H1 (cell line): ENCODE results near the gene ATXN7L3B. TPM values are rescaled to one million over a fixed set of nuclear protein-coding genes. Genes with fewer than 3 reads are reported as not detected.

Source experiments
- CTCF ChIA-PET: fragments of 300-600 bp; sonication (Branson Sonifier 250); formaldehyde crosslinking; loops from one replicate; lab custom pipeline; 2021; ENCODE audit not compliant: partially characterized antibody; lab: Charles Lee
- POLR2A ChIA-PET: fragments of 300-600 bp; sonication (Branson Sonifier 250); formaldehyde crosslinking; loops from one replicate; lab custom pipeline; 2021; ENCODE audit warnings: inconsistent platforms; ENCODE audit not compliant: partially characterized antibody; lab: Charles Lee
- DNase-seq, 2 experiments: peaks; one replicate each; pipeline versions ENCODE4 v3.0.0 to v3.0.0-alpha.2; 2010 to 2022; ENCODE audit warnings: low spot score in 2 of 2, low read depth in 1 of 2, mixed read lengths in 1 of 2
- FAIRE-seq: peaks from 2 replicates; lab custom pipeline; 2011; peaks lifted over from hg19 to GRCh38; lab: Jason Lieb, UNC
- H2AFZ ChIP-seq: 2 replicates; pipeline ENCODE4 v1.8.1; 2012; ENCODE audit warnings: low read length, inconsistent platforms
- H2AK5ac ChIP-seq: 2 replicates; pipeline ENCODE4 v1.6.1; 2013; ENCODE audit warnings: low read depth, low read length
- H2BK120ac ChIP-seq: replicated peaks from 2 replicates; pipeline ENCODE3; 2013; ENCODE audit warnings: low read depth, low read length, inconsistent platforms
- H2BK12ac ChIP-seq: 2 replicates; pipeline ENCODE4 v1.6.1; 2013; ENCODE audit warnings: low read depth, low read length
- H2BK15ac ChIP-seq: 2 replicates; pipeline ENCODE4 v1.6.1; 2013; ENCODE audit warnings: low read length
- H2BK20ac ChIP-seq: 2 replicates; pipeline ENCODE4 v1.6.1; 2013; ENCODE audit warnings: low read length
- H2BK5ac ChIP-seq: 2 replicates; pipeline ENCODE4 v1.6.1; 2013; ENCODE audit warnings: low read depth, low read length
- H3K14ac ChIP-seq: 2 replicates; pipeline ENCODE4 v1.6.1; 2013; ENCODE audit warnings: inconsistent platforms; ENCODE audit not compliant: insufficient read length
- H3K18ac ChIP-seq: 2 replicates; pipeline ENCODE4 v1.6.1; 2013; ENCODE audit warnings: low read length; ENCODE audit errors: extremely low read depth
- H3K23ac ChIP-seq: 2 replicates; pipeline ENCODE4 v1.6.1; 2013; ENCODE audit warnings: inconsistent platforms; ENCODE audit not compliant: insufficient read length
- H3K23me2 ChIP-seq: 2 replicates; pipeline ENCODE4 v1.6.1; 2013; ENCODE audit warnings: low read depth, low read length
- H3K27ac ChIP-seq: 2 replicates; pipeline ENCODE4 v1.6.1; 2011; ENCODE audit warnings: low read depth, low read length, inconsistent platforms
- H3K27me3 ChIP-seq, 4 experiments: replicated peaks in 1 of 4; 1 replicate in 1 of 4; 2 replicates in 3 of 4; pipeline versions ENCODE4 v1.6.1 to v1.8.1; 2011 to 2013; ENCODE audit warnings: low read length in 3 of 4, mild to moderate bottlenecking in 3 of 4, inconsistent platforms in 2 of 4, mixed read lengths in 2 of 4, moderate library complexity in 1 of 4; ENCODE audit not compliant: control insufficient read depth in 3 of 4, insufficient read depth in 3 of 4; ENCODE audit errors: extremely low read depth in 1 of 4
- H3K36me3 ChIP-seq, 4 experiments: 2 replicates each; pipeline versions ENCODE4 v1.6.1 to v1.8.1; 2011 to 2013; ENCODE audit warnings: mild to moderate bottlenecking in 4 of 4, low read length in 3 of 4, moderate library complexity in 2 of 4, control low read depth in 1 of 4, inconsistent platforms in 1 of 4; ENCODE audit not compliant: insufficient read depth in 4 of 4, control insufficient read depth in 2 of 4
- H3K4ac ChIP-seq: replicated peaks from 2 replicates; pipeline ENCODE3; 2013; ENCODE audit warnings: low read length, low read depth, mixed read lengths, inconsistent platforms; ENCODE audit not compliant: insufficient read length
- H3K4me1 ChIP-seq, 4 experiments: replicated peaks in 1 of 4; 1 replicate in 1 of 4; 2 replicates in 3 of 4; pipeline versions ENCODE4 v1.6.1 to v1.8.1; 2011 to 2013; ENCODE audit warnings: low read length in 3 of 4, inconsistent platforms in 2 of 4, mixed read lengths in 1 of 4; ENCODE audit not compliant: insufficient read depth in 4 of 4, control insufficient read depth in 3 of 4
- H3K4me2 ChIP-seq, 2 experiments: 2 replicates each; pipeline versions ENCODE4 v1.6.1 to v1.8.1; 2011 to 2013; ENCODE audit warnings: low read depth in 2 of 2, low read length in 2 of 2, control low read depth in 1 of 2, inconsistent platforms in 1 of 2, mild to moderate bottlenecking in 1 of 2; ENCODE audit not compliant: insufficient read depth in 1 of 2
- H3K4me3 ChIP-seq, 4 experiments: fragments of 200-600, 300-600 bp in 1 of 4; sonication (generic), shearing (Covaris generic), sonication (Bioruptor Twin) in 1 of 4; 2 replicates each; pipeline versions ENCODE4 v1.5.1 to v1.8.1; 2011 to 2016; ENCODE audit warnings: low read length in 4 of 4, low read depth in 3 of 4, control low read depth in 2 of 4, inconsistent platforms in 2 of 4, mild to moderate bottlenecking in 2 of 4, mixed read lengths in 1 of 4, moderate library complexity in 1 of 4; ENCODE audit not compliant: insufficient read depth in 2 of 4; ENCODE audit errors: extremely low read depth in 1 of 4
- H3K56ac ChIP-seq: replicated peaks from 2 replicates; pipeline ENCODE3; 2013; ENCODE audit warnings: low read depth, mild to moderate bottlenecking, mixed read lengths, low read length, inconsistent platforms; ENCODE audit not compliant: insufficient read length
- H3K79me1 ChIP-seq: 2 replicates; pipeline ENCODE4 v1.6.1; 2013; ENCODE audit warnings: low read depth, low read length, control low read depth
- H3K79me2 ChIP-seq, 2 experiments: 2 replicates each; pipeline versions ENCODE4 v1.6.1 to v1.8.1; 2012 to 2013; ENCODE audit warnings: low read length in 2 of 2, mild to moderate bottlenecking in 2 of 2, inconsistent platforms in 1 of 2; ENCODE audit not compliant: insufficient read depth in 2 of 2, control insufficient read depth in 1 of 2
- H3K9ac ChIP-seq, 4 experiments: replicated peaks in 1 of 4; 1 replicate in 1 of 4; 2 replicates in 3 of 4; pipeline versions ENCODE4 v1.6.1 to v1.8.1; 2011 to 2013; ENCODE audit warnings: low read depth in 3 of 4, low read length in 3 of 4, control low read depth in 2 of 4, mild to moderate bottlenecking in 2 of 4, moderate library complexity in 2 of 4, inconsistent platforms in 1 of 4; ENCODE audit errors: extremely low read depth in 1 of 4
- H3K9me3 ChIP-seq, 2 experiments: 2 replicates each; pipeline versions ENCODE4 v1.6.1 to v1.8.1; 2012 to 2013; ENCODE audit warnings: mild to moderate bottlenecking in 2 of 2, moderate library complexity in 2 of 2, control low read depth in 1 of 2, inconsistent platforms in 1 of 2, low read depth in 1 of 2, low read length in 1 of 2, mixed read lengths in 1 of 2; ENCODE audit not compliant: insufficient read depth in 2 of 2
- H4K20me1 ChIP-seq, 2 experiments: replicated peaks in 1 of 2; 2 replicates each; pipeline versions ENCODE3 to v1.8.1; 2011 to 2013; ENCODE audit warnings: inconsistent platforms in 2 of 2, low read length in 2 of 2, mild to moderate bottlenecking in 1 of 2; ENCODE audit not compliant: insufficient read depth in 2 of 2, control insufficient read depth in 1 of 2
- H4K5ac ChIP-seq: 2 replicates; pipeline ENCODE4 v1.6.1; 2013; ENCODE audit warnings: low read length, low read depth, mixed read lengths, inconsistent platforms; ENCODE audit not compliant: insufficient read length
- H4K8ac ChIP-seq: 2 replicates; pipeline ENCODE4 v1.8.0; 2013; ENCODE audit warnings: mild to moderate bottlenecking, moderate library complexity, low read length, inconsistent platforms; ENCODE audit not compliant: insufficient read depth; ENCODE audit errors: extremely low read depth
- H4K91ac ChIP-seq: replicated peaks from 2 replicates; pipeline ENCODE3; 2013; ENCODE audit warnings: low read length, mixed read lengths, inconsistent platforms; ENCODE audit not compliant: insufficient read length
- BCL11A ChIP-seq, 2 experiments: IDR thresholded peaks; one replicate each; pipeline ENCODE4 v1.6.1; 2011; ENCODE audit warnings: low read depth in 2 of 2, low read length in 2 of 2, mild to moderate bottlenecking in 2 of 2
- CHD1 ChIP-seq: IDR thresholded peaks from 2 replicates; pipeline ENCODE4 v1.6.1; 2012; ENCODE audit warnings: low read depth, low read length, improper control_type of control experiment
- GTF2F1 ChIP-seq: IDR thresholded peaks from 2 replicates; pipeline ENCODE4 v1.6.1; 2012; ENCODE audit warnings: low read depth, low read length, improper control_type of control experiment, borderline replicate concordance
- MAFK ChIP-seq: IDR thresholded peaks from 2 replicates; pipeline ENCODE4 v1.6.1; 2012; ENCODE audit warnings: low read depth, mild to moderate bottlenecking, improper control_type of control experiment, low read length
- NANOG ChIP-seq: IDR thresholded peaks from 2 replicates; pipeline ENCODE4 v1.6.1; 2011; ENCODE audit warnings: low read length, low read depth, mild to moderate bottlenecking, inconsistent platforms; ENCODE audit not compliant: insufficient read depth, poor library complexity, severe bottlenecking
- SIN3A ChIP-seq, 2 experiments: IDR thresholded peaks in 1 of 2; conservative IDR thresholded peaks in 1 of 2; 2 replicates each; pipeline ENCODE4 v1.6.1; 2011 to 2012; ENCODE audit warnings: low read length in 2 of 2, improper control_type of control experiment in 1 of 2, low read depth in 1 of 2, mild to moderate bottlenecking in 1 of 2
- SP2 ChIP-seq: IDR thresholded peaks from 2 replicates; pipeline ENCODE4 v1.6.1; 2012; ENCODE audit warnings: mild to moderate bottlenecking, low read length, inconsistent platforms
- YY1 ChIP-seq: IDR thresholded peaks from 2 replicates; pipeline ENCODE4 v1.6.1; 2011; ENCODE audit warnings: low read depth, mild to moderate bottlenecking, low read length
- WGBS, 2 experiments: shearing (Covaris generic) in 1 of 2; methylation state at CpG; one replicate each; pipeline versions ENCODE4 v1.1.6 to v1.1.7; 2013 to 2015; ENCODE audit warnings: low lambda C conversion rate in 2 of 2, mixed read lengths in 2 of 2, inconsistent platforms in 1 of 2, low coverage in 1 of 2, missing lambda C conversion rate in 1 of 2; ENCODE audit not compliant: insufficient replicate concordance in 2 of 2, insufficient coverage in 1 of 2, insufficient read length in 1 of 2; ENCODE audit errors: extremely low coverage in 1 of 2, missing lambda C conversion rate in 1 of 2; 5-methylcytosine and 5-hydroxymethylcytosine counted together
- polyA plus RNA-seq, 7 experiments: library from polyadenylated mRNA; depleted of rRNA in 3 of 7; stranded (reverse) in 5 of 7; unstranded in 2 of 7; fragments of >200 nt in 5 of 7; fragments of 200-250 nt in 2 of 7; gene quantifications; 1 replicate in 5 of 7; 2 replicates in 1 of 7; 4 replicates in 1 of 7; pipeline versions ENCODE4 v1.2.1 to v1.2.3, GENCODE V29; 2011 to 2013; ENCODE audit warnings: missing spikeins in 2 of 7, mixed read lengths in 2 of 7
- total RNA-seq: library from RNA; stranded (reverse); fragmentation: NEBNext Ultra II Directional; extraction: Animal tissue kit (Norgen Biotek cat#: 25700); gene quantifications from 2 replicates; pipeline ENCODE4 v1.2.1, GENCODE V29; 2021

The ATXN7L3B gene
- total and polyA plus RNA-seq, 2 of the 8 experiments (the other 6 are each of a cell fraction or from before 2014, with no cell fraction given): 23.7 to 39.9 TPM

- Histone ChIP-seq H3K27me3 (no peaks in the 10 kb centered on the region), H4K20me1 (no peaks in the 10 kb centered on the region), H3K4ac (no peak overlapping the region), H3K27ac (no peak overlapping the region), H3K14ac (no peak overlapping the region)
- FAIRE-seq: no peak
- CTCF ChIA-PET: interaction anchor here (0.6 to 1.1 kb wide), 2 partner anchors 12 to 105 kb away, joined by 3 read pairs; no protein-coding TSS in a partner anchor
- TF ChIP-seq CHD1 (no peak), SP2 (no peak), MAFK (no peak), GTF2F1 (no peak), SIN3A (conservative IDR thresholded peaks at IDR 0.05 in 1 of 2, IDR thresholded peaks at IDR 0.05 in 1 of 2; ENCODE audit: low read depth in 1 of 2, low read length in 2 of 2) (no peak), BCL11A (IDR thresholded peaks at IDR 0.05; ENCODE audit: low read depth in 2 of 2, low read length in 2 of 2) (no peak), YY1 (no peak), NANOG (no peak)
- TF ChIP-seq, all 59 proteins: peak for 0
- Histone ChIP-seq H2BK12ac (no peak overlapping the region), H3K9me3 (no peaks in the 10 kb centered on the region), H3K36me3 (no peaks in the 10 kb centered on the region; a peak in 1 of 8 replicates), H3K4me1 (no peaks in the 10 kb centered on the region), H3K9ac (no peak overlapping the region), H3K4me2 (no peak overlapping the region), H4K5ac (no peak overlapping the region), H3K18ac (no peak overlapping the region), H2BK120ac (no peak overlapping the region), H3K56ac (no peak overlapping the region), H3K23ac (no peak overlapping the region), H3K79me1 (no peaks in the 10 kb centered on the region), H3K4me3 (no peak overlapping the region), H2AK5ac (no peak overlapping the region), H4K91ac (no peak overlapping the region), H2BK5ac (no peak overlapping the region), H4K8ac (no peak overlapping the region), H3K79me2 (no peaks in the 10 kb centered on the region), H2BK15ac (no peak overlapping the region), H2AFZ (no peak overlapping the region), H3K23me2 (no peaks in the 10 kb centered on the region), H2BK20ac (no peak overlapping the region)
- DNase-seq: no peak
- WGBS, 2 experiments: 36% methylated on average over 2 of the region's 2 CpGs; no CpG with 5 or more reads in 1 of the 2 experiments
- POLR2A ChIA-PET: no interaction called here
Observed at GRCh38 chr12:74515849-74516248, 21.8 kb upstream of the ATXN7L3B start.
